ENCODE results near the gene ELL. TPM values are rescaled to one million over a fixed set of nuclear protein-coding genes. Genes with fewer than 3 reads are reported as not detected.

The ELL gene
- polyA plus RNA-seq, 3 donors: 12.2 to 35.3 (median 12.6) TPM

- Mint-ChIP-seq H3K36me3 (peaks cover 7 to 20% of the 10 kb centered on the region in 2 donors), H3K27ac (peak overlapping the region; percentile 93 to 100 (median 97)), H3K4me1 (peaks cover 79% of the 10 kb centered on the region), H3K9me3 (peaks cover 0 to 3% (median 0%) of the 10 kb centered on the region in 7 donors), H3K27me3 (ENCODE audit: low read depth in 3 of 3) (peaks cover 0 to 4% (median 2%) of the 10 kb centered on the region in 3 donors), H3K4me3 (peak overlapping the region; percentile 78 to 85)
- H3K79me2 ChIP-seq (ENCODE audit: insufficient read depth, low read length): peaks cover 40% of the 10 kb centered on the region
- peak overlapping the region in 2 of 3 experiments; percentile 41 to 74 for H3K4me3 ChIP-seq (replicated peaks in 1 of 3; ENCODE audit: low read depth in 2 of 3, low read length in 3 of 3)
- intact Hi-C loops (cut with micrococcal nuclease): loop anchor here (2.0 to 10.0 kb wide), 4 partner anchors 26 to 214 kb away; partner anchors contain the start of genes IQCN (in 2 of the 2) and RAB3A (in 1 of the 2)
- H3K9me3 ChIP-seq (replicated peaks in 1 of 2; ENCODE audit: control insufficient read depth in 1 of 2, insufficient read depth in 1 of 2, low read length in 2 of 2): no peaks in the 10 kb centered on the region
- H2AFZ ChIP-seq (ENCODE audit: insufficient read depth, low read depth, low read length, poor library complexity, severe bottlenecking): peak overlapping the region; percentile 63
- H3K4me2 ChIP-seq (replicated peaks; ENCODE audit: extremely low read depth, low read length, poor library complexity, severe bottlenecking): peak overlapping the region; percentile 91
- H3K36me3 ChIP-seq (replicated peaks in 1 of 2; ENCODE audit: control insufficient read depth in 1 of 2, insufficient read depth in 2 of 2, low read length in 2 of 2): no peaks in the 10 kb centered on the region
- DNase-seq: peak; percentile 73 to 80 (median 79)
- 9% methylated on average over 39 of the region's 39 CpGs for WGBS (ENCODE audit: insufficient coverage)
- peaks cover 70 to 90% of the 10 kb centered on the region in 2 donors for H3K4me1 ChIP-seq (ENCODE audit: control insufficient read depth in 1 of 2, insufficient read depth in 2 of 2, low read length in 2 of 2)
- H3K27me3 ChIP-seq (ENCODE audit: control insufficient read depth in 2 of 2, insufficient read depth in 2 of 2, low read length in 2 of 2): no peaks in the 10 kb centered on the region
- H3K9ac ChIP-seq (ENCODE audit: insufficient read depth, low read length, poor library complexity, severe bottlenecking): peak overlapping the region; percentile 90
- peak overlapping the region; percentile 99 for H3K27ac ChIP-seq (ENCODE audit: low read depth in 1 of 2, low read length in 2 of 2)
- H4K20me1 ChIP-seq (ENCODE audit: insufficient read depth, low read length): peaks cover 37% of the 10 kb centered on the region
- no peak for TF ChIP-seq CTCF (IDR thresholded peaks at IDR 0.05)
Measured at GRCh38 chr19:18418483-18419194, 103.2 kb downstream of the ELL start.

GRCh38 chr19:18418029-18418482 is 103.8 kb downstream of the ELL start:
- H3K4me3 Mint-ChIP-seq: peak overlapping the region; percentile 78 to 85
- Histone ChIP-seq H3K27me3 (ENCODE audit: control insufficient read depth in 2 of 2, insufficient read depth in 2 of 2, low read length in 2 of 2) (no peaks in the 10 kb centered on the region), H3K27ac (ENCODE audit: low read depth in 1 of 2, low read length in 2 of 2) (peak overlapping the region; percentile 99), H3K79me2 (ENCODE audit: insufficient read depth, low read length) (peaks cover 34% of the 10 kb centered on the region), H3K4me3 (replicated peaks in 1 of 3; ENCODE audit: low read depth in 2 of 3, low read length in 3 of 3) (peak overlapping the region in 2 of 3 experiments; percentile 41 to 74), H4K20me1 (ENCODE audit: insufficient read depth, low read length) (peaks cover 31% of the 10 kb centered on the region), H3K4me1 (ENCODE audit: control insufficient read depth in 1 of 2, insufficient read depth in 2 of 2, low read length in 2 of 2) (peaks cover 70 to 90% of the 10 kb centered on the region in 2 donors), H3K9ac (ENCODE audit: insufficient read depth, low read length, poor library complexity, severe bottlenecking) (peak overlapping the region; percentile 90), H2AFZ (ENCODE audit: insufficient read depth, low read depth, low read length, poor library complexity, severe bottlenecking) (peak overlapping the region; percentile 63), H3K4me2 (replicated peaks; ENCODE audit: extremely low read depth, low read length, poor library complexity, severe bottlenecking) (peak overlapping the region; percentile 91), H3K9me3 (replicated peaks in 1 of 2; ENCODE audit: control insufficient read depth in 1 of 2, insufficient read depth in 1 of 2, low read length in 2 of 2) (no peaks in the 10 kb centered on the region), H3K36me3 (replicated peaks in 1 of 2; ENCODE audit: control insufficient read depth in 1 of 2, insufficient read depth in 2 of 2, low read length in 2 of 2) (no peaks in the 10 kb centered on the region)
- H3K4me1 Mint-ChIP-seq: peaks cover 77% of the 10 kb centered on the region
- 4% methylated on average over 25 of the region's 30 CpGs for WGBS (ENCODE audit: insufficient coverage)
- H3K27me3 Mint-ChIP-seq (ENCODE audit: low read depth in 3 of 3): peaks cover 0 to 4% (median 0%) of the 10 kb centered on the region in 3 donors
- peaks cover 5 to 16% of the 10 kb centered on the region in 2 donors for H3K36me3 Mint-ChIP-seq
- peak; percentile 51 to 61 (median 55) for DNase-seq
- no peak for TF ChIP-seq CTCF (IDR thresholded peaks at IDR 0.05)
- intact Hi-C loops (cut with micrococcal nuclease): loop anchor here (2.0 to 10.0 kb wide), 4 partner anchors 25 to 213 kb away; partner anchors contain the start of genes IQCN (in 2 of the 2) and RAB3A (in 1 of the 2)
- H3K27ac Mint-ChIP-seq: peak overlapping the region; percentile 93 to 100 (median 97)
- peaks cover 0 to 3% (median 0%) of the 10 kb centered on the region in 7 donors for H3K9me3 Mint-ChIP-seq

All from CD14-positive monocyte (primary cell).